ENCODE data around the gene ZMYM2.

ZMYM2 gene

GRCh38 chr13:20069956-20070355 is 111.4 kb downstream of the ZMYM2 start:
- H3K4me3 ChIP-seq (ENCODE audit: low read length): no peak overlapping the region
- TF ChIP-seq CTCF (IDR thresholded peaks at IDR 0.05; ENCODE audit: insufficient read depth, low read depth, low read length, missing control alignments): no peak
- DNase-seq (ENCODE audit: low read depth): no peak

- no peak for TF ChIP-seq CTCF (IDR thresholded peaks at IDR 0.05; ENCODE audit: insufficient read depth, low read depth, low read length, missing control alignments)
- no peak overlapping the region for H3K4me3 ChIP-seq (ENCODE audit: low read length)
- no peak for DNase-seq (ENCODE audit: low read depth)
Observed at GRCh38 chr13:20073775-20074174, 115.2 kb downstream of the ZMYM2 start.

DNA sequence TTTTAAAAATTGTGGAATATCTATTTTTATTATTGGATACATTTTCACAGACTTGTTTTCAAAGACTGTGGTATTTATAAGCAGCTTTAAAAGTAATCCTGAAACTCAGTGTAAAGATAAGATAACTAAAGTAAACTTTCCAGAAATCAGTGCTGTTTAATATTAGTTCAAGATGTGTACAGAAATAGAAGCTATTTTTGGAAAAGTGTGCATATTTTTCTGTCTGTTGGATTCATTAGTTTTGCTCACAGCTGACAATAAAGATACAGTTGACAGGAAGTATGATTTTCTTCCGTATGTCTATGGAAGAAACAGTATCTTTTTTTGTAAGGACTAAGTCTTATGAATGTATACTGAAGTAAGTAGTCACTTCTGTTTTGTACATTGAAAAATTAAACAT is 116.4 kb downstream of the ZMYM2 start:
- no peak for DNase-seq (ENCODE audit: low read depth)
- TF ChIP-seq CTCF (IDR thresholded peaks at IDR 0.05; ENCODE audit: insufficient read depth, low read depth, low read length, missing control alignments): no peak
- no peak overlapping the region for H3K4me3 ChIP-seq (ENCODE audit: low read length)

- no peak for TF ChIP-seq CTCF (IDR thresholded peaks at IDR 0.05; ENCODE audit: insufficient read depth, low read depth, low read length, missing control alignments)
- no peak overlapping the region for H3K4me3 ChIP-seq (ENCODE audit: low read length)
- DNase-seq (ENCODE audit: low read depth): no peak
Observed at GRCh38 chr13:20077086-20077485, 118.6 kb downstream of the ZMYM2 start.

DNA sequence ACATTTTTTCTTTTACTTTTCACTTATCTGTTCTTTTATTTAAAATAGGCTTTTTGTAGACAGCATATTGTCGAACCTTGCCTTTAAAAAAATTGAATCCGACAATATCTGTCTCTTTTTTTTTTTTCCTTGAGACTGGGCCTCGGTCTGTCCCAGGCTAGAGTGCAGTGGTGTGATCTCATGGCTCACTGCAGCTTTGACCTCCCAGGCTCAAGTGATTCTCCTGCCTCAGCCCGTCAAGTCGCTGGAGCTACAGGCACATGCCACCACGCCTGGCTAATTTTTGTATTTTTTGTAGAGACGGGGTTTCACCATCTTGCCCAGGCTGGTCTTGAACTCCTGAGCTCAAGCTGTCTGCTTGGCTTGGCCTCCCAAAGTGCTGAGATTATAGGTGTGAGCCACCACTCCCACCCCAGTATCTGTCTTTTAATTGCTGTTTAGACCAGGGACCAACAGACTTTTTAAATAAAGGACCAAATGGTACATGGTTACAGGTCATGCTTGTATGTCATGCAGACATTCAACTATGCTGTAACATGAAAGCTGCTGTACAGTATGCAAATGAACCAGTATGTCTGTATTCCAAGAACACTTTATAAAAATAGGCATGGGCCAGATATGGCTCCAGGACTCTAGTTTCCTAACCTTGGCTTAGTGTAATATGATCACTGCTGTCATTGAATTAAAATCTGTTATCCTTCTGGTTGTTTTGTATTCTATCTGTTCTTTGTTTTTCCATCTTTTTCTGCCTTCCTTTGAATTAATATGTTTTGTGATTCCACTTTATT is 122.0 kb downstream of the ZMYM2 start:
- no peak overlapping the region for H3K4me3 ChIP-seq (ENCODE audit: low read length)
- no peak for TF ChIP-seq CTCF (IDR thresholded peaks at IDR 0.05; ENCODE audit: insufficient read depth, low read depth, low read length, missing control alignments)
- DNase-seq (ENCODE audit: low read depth): no peak

DNA sequence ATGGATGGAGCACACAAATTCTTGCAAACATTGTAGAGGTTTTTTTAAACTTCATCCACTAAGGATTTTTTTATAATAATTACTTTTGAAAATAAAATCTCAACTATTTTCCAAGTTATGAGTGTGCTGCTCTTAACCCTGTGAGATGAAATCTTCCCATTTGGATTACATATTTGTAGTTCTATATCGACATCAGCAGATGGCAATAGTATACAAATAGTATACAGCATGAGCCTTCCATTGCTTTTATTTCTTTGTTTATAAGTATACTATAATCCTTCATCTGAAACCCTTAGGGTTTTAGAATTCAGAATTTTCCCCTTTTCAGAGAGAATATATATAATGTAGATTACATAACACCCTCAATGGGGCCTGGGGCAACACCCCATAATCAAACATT is 131.8 kb downstream of the ZMYM2 start:
- TF ChIP-seq CTCF (IDR thresholded peaks at IDR 0.05; ENCODE audit: insufficient read depth, low read depth, low read length, missing control alignments): peak; percentile 20
- no peak overlapping the region for H3K4me3 ChIP-seq (ENCODE audit: low read length)
- DNase-seq (ENCODE audit: low read depth): no peak

DNA sequence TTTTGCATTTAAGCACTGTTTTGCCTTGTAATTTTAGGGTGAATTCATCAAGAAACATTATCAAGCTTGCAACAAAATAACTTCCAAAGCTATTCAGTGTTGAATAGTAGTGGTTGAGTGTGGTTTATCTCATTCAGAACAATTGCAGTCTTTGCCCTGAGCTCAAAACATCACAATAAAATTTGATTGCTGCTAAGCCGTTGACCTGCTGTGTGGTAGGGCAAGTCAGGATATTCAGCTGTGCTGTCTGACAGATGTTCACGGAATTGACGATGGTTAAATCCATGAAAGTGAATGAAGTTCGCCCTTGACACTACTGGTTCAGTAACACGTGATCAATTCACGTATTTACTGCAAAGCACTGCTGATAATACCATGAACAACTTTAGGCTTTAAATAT is 135.4 kb downstream of the ZMYM2 start:
- DNase-seq (ENCODE audit: low read depth): no peak
- no peak overlapping the region for H3K4me3 ChIP-seq (ENCODE audit: low read length)
- no peak for TF ChIP-seq CTCF (IDR thresholded peaks at IDR 0.05; ENCODE audit: insufficient read depth, low read depth, low read length, missing control alignments)

Measured in epithelial cell of esophagus (primary cell).